Bronchial epithelial cell (primary cell): ENCODE results near the gene ADGRV1. TPM values are rescaled to one million over a fixed set of nuclear protein-coding genes. Genes with fewer than 3 reads are reported as not detected.
A peak's percentile ranks its signal among the peaks of the same experiment; 100 is the strongest.

Source experiments
- DNase-seq: peaks from one replicate; pipeline ENCODE4 v3.0.0-alpha.2; 2010; ENCODE audit warnings: low read depth
- FAIRE-seq: peaks from 2 replicates; lab custom pipeline; 2011; peaks lifted over from hg19 to GRCh38; lab: Jason Lieb, UNC
- H3K27me3 ChIP-seq: 2 replicates; pipeline ENCODE4 v1.5.1; 2011; ENCODE audit warnings: low read length; ENCODE audit not compliant: control insufficient read depth, insufficient read depth
- H3K36me3 ChIP-seq: 2 replicates; pipeline ENCODE4 v1.5.1; 2011; ENCODE audit warnings: low read length; ENCODE audit not compliant: control insufficient read depth, insufficient read depth
- H3K4me3 ChIP-seq: 2 replicates; pipeline ENCODE4 v1.5.1; 2011; ENCODE audit warnings: mild to moderate bottlenecking, low read depth, low read length, control low read depth
- CTCF ChIP-seq: IDR thresholded peaks from 2 replicates; pipeline ENCODE4 v1.5.1; 2011; ENCODE audit warnings: mild to moderate bottlenecking, moderate library complexity, low read length, control low read depth, inconsistent platforms; ENCODE audit not compliant: insufficient read depth, severe bottlenecking
- total RNA-seq: library from RNA; depleted of rRNA; stranded (reverse); fragments of >200 nt; gene quantifications from 2 replicates; pipeline ENCODE4 v1.2.1, GENCODE V29; 2014

ADGRV1 gene
- total RNA-seq, 1 donor from 2014 or later, result 1.6 TPM

- no peaks in the 10 kb centered on the region for H3K36me3 ChIP-seq
- DNase-seq (no peak), FAIRE-seq (peak; percentile 18)
- H3K27me3 ChIP-seq, result no peaks in the 10 kb centered on the region
- TF ChIP-seq CTCF, result no peak
- H3K4me3 ChIP-seq, result no peak overlapping the region
Measured at GRCh38 chr5:91092859-91093783, 534.5 kb downstream of the ADGRV1 start.

- no peak for TF ChIP-seq CTCF
- H3K36me3 ChIP-seq, result no peaks in the 10 kb centered on the region
- DNase-seq (no peak), FAIRE-seq (no peak)
- no peak overlapping the region for H3K4me3 ChIP-seq
- no peaks in the 10 kb centered on the region for H3K27me3 ChIP-seq
Measured at GRCh38 chr5:91095313-91095712, 536.7 kb downstream of the ADGRV1 start.

- FAIRE-seq (no peak), DNase-seq (no peak)
- Histone ChIP-seq H3K4me3 (no peak overlapping the region), H3K27me3 (no peaks in the 10 kb centered on the region), H3K36me3 (no peaks in the 10 kb centered on the region)
- no peak for TF ChIP-seq CTCF
Measured at GRCh38 chr5:91095786-91096385, 537.3 kb downstream of the ADGRV1 start.

GRCh38 chr5:91098541-91098940, 539.9 kb downstream of the ADGRV1 start:
- Histone ChIP-seq H3K27me3 (no peaks in the 10 kb centered on the region), H3K4me3 (no peak overlapping the region), H3K36me3 (no peaks in the 10 kb centered on the region)
- DNase-seq (no peak), FAIRE-seq (no peak)
- no peak for TF ChIP-seq CTCF

- FAIRE-seq, result peak; percentile 28
- H3K4me3 ChIP-seq, result no peak overlapping the region
- no peaks in the 10 kb centered on the region for H3K27me3 ChIP-seq
- H3K36me3 ChIP-seq, result no peaks in the 10 kb centered on the region
- DNase-seq, result peak; percentile 71
- TF ChIP-seq CTCF, result peak; percentile 80
Measured at GRCh38 chr5:91101600-91102379, 543.2 kb downstream of the ADGRV1 start.
